Thoracic aorta (tissue), 2 donors: ENCODE results near the gene MBNL1. TPM values are rescaled to one million over a fixed set of nuclear protein-coding genes. Genes with fewer than 3 reads are reported as not detected.

Experiments
- ATAC-seq: fragments of 150-250 bp; one replicate; pipeline ENCODE4 v1.8.0; 2017; ENCODE audit warnings: low read depth; ENCODE audit not compliant: insufficient number of reproducible peaks, low FRiP score
- DNase-seq: peaks from one replicate; pipeline ENCODE4 v3.0.0-alpha.2; 2020; ENCODE audit warnings: low spot score
- H3K27ac ChIP-seq, 2 donors: fragments of 200-600 bp; sonication (generic); 1 replicate in 1 of 2; 2 replicates in 1 of 2; pipeline ENCODE4 v1.5.1; 2016; ENCODE audit warnings: mild to moderate bottlenecking in 2 of 2, moderate library complexity in 2 of 2
- H3K27me3 ChIP-seq: fragments of 200-600 bp; sonication (generic); replicated peaks from 2 replicates; pipeline ENCODE4 v1.6.0; 2016; ENCODE audit warnings: mild to moderate bottlenecking; ENCODE audit not compliant: insufficient read depth
- H3K36me3 ChIP-seq: fragments of 200-600 bp; sonication (generic); one replicate; pipeline ENCODE4 v1.5.1; 2016
- H3K4me1 ChIP-seq, 2 donors: fragments of 200-600 bp; sonication (generic); 1 replicate in 1 of 2; 2 replicates in 1 of 2; pipeline versions ENCODE4 v1.5.1 to v1.6.0; 2016; ENCODE audit warnings: low read depth in 2 of 2, mild to moderate bottlenecking in 1 of 2; ENCODE audit not compliant: control insufficient read depth in 1 of 2
- H3K4me3 ChIP-seq: fragments of 200-600 bp; sonication (generic); 2 replicates; pipeline ENCODE4 v1.5.1; 2016; ENCODE audit warnings: mild to moderate bottlenecking
- H3K9me3 ChIP-seq: fragments of 200-600 bp; sonication (generic); 2 replicates; pipeline ENCODE4 v1.5.1; 2016
- total RNA-seq, 2 donors: library from RNA; depleted of rRNA; stranded (reverse); fragments of >200 nt; gene quantifications; one replicate each; pipeline versions ENCODE4 v1.1.0 to v1.2.3, GENCODE V29; 2016
- TF ChIP-seq, protein P1 (sequence below): fragments of 200-600 bp; sonication (generic); IDR thresholded peaks from one replicate; pipeline ENCODE4 v1.5.1; 2019; ENCODE audit warnings: antibody characterized with exemption

MBNL1 gene
- total RNA-seq, 2 donors from 2014 or later, result 783 to 1,062 TPM

DNA sequence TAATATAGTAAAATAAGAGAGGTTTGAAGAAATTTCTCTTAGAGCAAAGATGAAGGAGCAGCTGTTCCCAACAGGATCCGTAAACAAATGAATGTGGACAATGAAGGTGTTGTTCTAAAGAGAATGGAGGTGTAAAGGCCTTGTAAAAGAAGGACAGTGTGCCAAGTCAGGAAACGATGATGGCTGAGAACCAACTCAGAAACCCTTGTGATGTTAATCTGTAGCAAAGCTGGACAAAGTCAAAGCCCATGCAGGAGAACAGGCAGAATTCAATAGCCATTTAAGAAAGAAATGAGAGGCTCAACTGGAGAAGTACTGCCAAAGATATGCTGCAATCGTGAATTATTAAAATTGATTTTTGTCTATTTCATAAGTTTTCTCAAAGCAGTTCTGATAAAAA is 192.2 kb downstream of the MBNL1 start:
- H3K9me3 ChIP-seq, result no peaks in the 10 kb centered on the region

DNA sequence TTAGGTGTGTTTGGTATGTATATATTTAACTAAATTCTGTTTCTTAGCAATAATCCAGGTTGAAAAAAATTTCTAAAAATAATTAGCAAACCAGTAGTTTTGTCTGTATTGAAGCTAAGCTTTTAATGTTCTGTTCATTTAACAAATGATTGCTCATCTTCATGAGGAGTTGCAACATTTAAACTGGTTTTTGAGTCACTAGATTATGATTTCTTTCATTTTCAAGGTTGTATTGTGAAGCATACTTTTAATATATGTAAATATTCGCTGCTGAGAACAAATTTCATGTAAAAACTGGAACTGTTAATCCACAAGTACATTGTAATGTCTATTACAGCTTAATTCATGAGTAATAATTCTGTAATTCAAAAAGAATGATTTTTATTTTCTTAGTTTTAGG is 192.7 kb downstream of the MBNL1 start:
- no peaks in the 10 kb centered on the region for H3K27me3 ChIP-seq
- H3K4me1 ChIP-seq, result peaks cover 34 to 45% of the 10 kb centered on the region in 2 donors
- DNase-seq (no peak), ATAC-seq (no peak)
- H3K27ac ChIP-seq, result no peak overlapping the region
- TF ChIP-seq, protein P1, sequence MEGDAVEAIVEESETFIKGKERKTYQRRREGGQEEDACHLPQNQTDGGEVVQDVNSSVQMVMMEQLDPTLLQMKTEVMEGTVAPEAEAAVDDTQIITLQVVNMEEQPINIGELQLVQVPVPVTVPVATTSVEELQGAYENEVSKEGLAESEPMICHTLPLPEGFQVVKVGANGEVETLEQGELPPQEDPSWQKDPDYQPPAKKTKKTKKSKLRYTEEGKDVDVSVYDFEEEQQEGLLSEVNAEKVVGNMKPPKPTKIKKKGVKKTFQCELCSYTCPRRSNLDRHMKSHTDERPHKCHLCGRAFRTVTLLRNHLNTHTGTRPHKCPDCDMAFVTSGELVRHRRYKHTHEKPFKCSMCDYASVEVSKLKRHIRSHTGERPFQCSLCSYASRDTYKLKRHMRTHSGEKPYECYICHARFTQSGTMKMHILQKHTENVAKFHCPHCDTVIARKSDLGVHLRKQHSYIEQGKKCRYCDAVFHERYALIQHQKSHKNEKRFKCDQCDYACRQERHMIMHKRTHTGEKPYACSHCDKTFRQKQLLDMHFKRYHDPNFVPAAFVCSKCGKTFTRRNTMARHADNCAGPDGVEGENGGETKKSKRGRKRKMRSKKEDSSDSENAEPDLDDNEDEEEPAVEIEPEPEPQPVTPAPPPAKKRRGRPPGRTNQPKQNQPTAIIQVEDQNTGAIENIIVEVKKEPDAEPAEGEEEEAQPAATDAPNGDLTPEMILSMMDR, result no peak
- H3K36me3 ChIP-seq, result peaks cover 46% of the 10 kb centered on the region
- H3K4me3 ChIP-seq, result no peak overlapping the region
- H3K9me3 ChIP-seq, result no peaks in the 10 kb centered on the region

More for the DNA sequence above, 192.2 kb downstream of the MBNL1 start:
- no peak for ATAC-seq
- no peak for DNase-seq
- Histone ChIP-seq H3K27me3 (no peaks in the 10 kb centered on the region), H3K4me3 (no peak overlapping the region), H3K4me1 (peaks cover 39 to 50% of the 10 kb centered on the region in 2 donors), H3K27ac (no peak overlapping the region), H3K36me3 (peaks cover 51% of the 10 kb centered on the region)
- TF ChIP-seq, protein P1, result no peak

DNA sequence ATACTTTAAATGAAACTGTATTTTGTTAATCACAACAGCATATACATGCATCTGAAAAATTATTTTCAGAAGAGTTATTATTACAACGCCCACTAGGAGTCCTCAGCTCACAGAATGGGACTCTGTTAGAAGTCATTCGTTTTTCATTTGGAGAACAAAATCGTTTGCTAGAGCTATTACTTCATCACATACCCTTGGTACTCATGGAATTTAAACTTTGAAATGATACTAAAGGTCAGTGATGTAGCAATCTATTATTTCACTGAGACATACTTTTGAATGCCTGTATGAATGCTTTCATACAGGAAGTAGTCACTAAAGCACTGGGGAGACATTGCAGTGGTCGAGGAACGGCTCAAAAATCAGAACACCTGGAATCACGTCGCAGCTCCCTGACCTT is 198.1 kb downstream of the MBNL1 start:
- H3K27ac ChIP-seq, result no peak overlapping the region
- H3K4me1 ChIP-seq, result peaks cover 17 to 19% of the 10 kb centered on the region in 2 donors
- ATAC-seq (peak; percentile 65), DNase-seq (no peak)
- H3K9me3 ChIP-seq, result no peaks in the 10 kb centered on the region
- TF ChIP-seq, protein P1, result peak; percentile 42
- H3K36me3 ChIP-seq, result peaks cover 30% of the 10 kb centered on the region
- no peak overlapping the region for H3K4me3 ChIP-seq
- no peaks in the 10 kb centered on the region for H3K27me3 ChIP-seq

DNA sequence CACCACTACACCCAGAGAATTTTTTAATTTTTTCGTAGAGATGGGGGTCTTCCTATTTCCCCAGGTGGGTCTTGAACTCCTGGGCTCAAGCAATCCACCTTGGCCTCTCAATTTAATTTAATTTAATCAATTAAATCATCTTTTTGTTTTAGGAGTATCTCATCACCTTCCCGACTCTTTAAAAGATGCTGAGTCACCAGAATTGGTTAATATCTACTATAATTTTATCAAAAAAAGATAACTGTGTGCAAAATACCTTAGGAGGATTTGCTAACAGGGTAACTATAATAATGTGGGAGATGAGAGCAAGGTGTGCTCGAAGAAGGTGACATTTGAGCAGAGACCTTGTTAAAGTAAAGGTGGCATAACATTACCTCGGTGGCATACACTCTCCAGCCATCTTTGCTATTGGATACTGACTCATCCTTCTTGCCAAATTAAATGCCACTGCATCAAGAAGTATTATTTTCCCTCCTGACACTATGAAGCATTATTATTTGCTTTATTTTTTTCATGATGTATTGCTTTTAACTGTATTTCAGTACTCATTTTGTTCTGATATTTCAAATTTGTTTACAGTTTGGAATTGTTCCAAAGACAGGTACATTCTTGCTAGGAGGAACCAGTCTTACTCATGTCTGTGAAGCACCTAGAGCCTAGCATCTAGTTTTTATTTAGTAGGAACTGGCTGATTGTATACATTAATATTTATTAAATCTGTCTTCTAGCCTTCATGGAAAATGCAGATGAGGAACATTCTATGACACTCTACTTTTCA is 200.7 kb downstream of the MBNL1 start:
- ATAC-seq, result no peak
- H3K4me3 ChIP-seq, result no peak overlapping the region
- H3K27me3 ChIP-seq, result no peaks in the 10 kb centered on the region

DNA sequence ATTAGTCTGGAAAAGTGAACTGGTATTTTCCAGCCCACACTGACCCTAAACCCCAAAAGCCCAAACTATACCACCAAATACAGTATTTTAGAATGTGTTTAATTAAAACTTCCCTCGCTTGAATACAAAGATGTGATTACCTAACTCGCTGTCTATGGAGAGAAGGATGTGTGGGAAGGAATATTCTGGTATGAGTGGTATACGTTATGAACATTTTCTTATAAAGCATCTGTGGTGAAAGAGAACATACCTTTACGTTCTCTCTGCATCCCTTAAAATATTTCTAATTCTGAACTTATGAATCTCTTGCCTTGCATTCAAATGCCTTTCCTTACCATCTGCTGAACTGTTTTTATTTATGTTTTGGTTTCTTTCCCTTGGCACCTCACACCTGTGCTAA is 201.4 kb downstream of the MBNL1 start:
- Histone ChIP-seq H3K4me3 (no peak overlapping the region), H3K27ac (no peak overlapping the region), H3K36me3 (peaks cover 9% of the 10 kb centered on the region), H3K9me3 (no peaks in the 10 kb centered on the region), H3K4me1 (peaks cover 2 to 6% of the 10 kb centered on the region in 2 donors), H3K27me3 (no peaks in the 10 kb centered on the region)
- DNase-seq (no peak), ATAC-seq (no peak)
- TF ChIP-seq, protein P1, result no peak

More for the DNA sequence above, 200.7 kb downstream of the MBNL1 start:
- TF ChIP-seq, protein P1, result no peak
- Histone ChIP-seq H3K36me3 (peaks cover 15% of the 10 kb centered on the region), H3K27ac (no peak overlapping the region), H3K4me1 (peaks cover 2 to 6% of the 10 kb centered on the region in 2 donors), H3K9me3 (no peaks in the 10 kb centered on the region)
- no peak for DNase-seq
